Sciatic nerve (tissue), 2 donors: Measurements from ENCODE around the gene PA2G4. TPM values are rescaled to one million over a fixed set of nuclear protein-coding genes. Genes with fewer than 3 reads are reported as not detected.
"Not testable (repeated sequence)": the region's sequence is repeated elsewhere in the genome, so short reads cannot be mapped to it uniquely, and the experiment has no call there.

ENCODE experiments used
- ATAC-seq: fragments of 200-7000 bp; cut with Tn5 transposase; one replicate; pipeline ENCODE4 v1.9.1; 2020; ENCODE audit warnings: mild to moderate bottlenecking, moderate library complexity
- DNase-seq: peaks from one replicate; pipeline ENCODE4 v3.0.0-alpha.2; 2020; ENCODE audit warnings: low spot score
- intact Hi-C: fragments of 100-400 bp; cut with DNase I; formaldehyde crosslinking; loops from one replicate; pipeline ENCODE4 v1.14.2; 2022
- total RNA-seq: library from RNA; stranded (reverse); fragmentation: NEBNext Ultra II Directional; extraction: Animal tissue kit (Norgen Biotek cat#: 25700); gene quantifications from one replicate; pipeline ENCODE4 v1.2.1, GENCODE V29; 2021
- donor health status: DM: no; HTN: no; CAD: no.
- donor health status: DM: no; HTN: no; CAD: no.

Gene PA2G4
- 79.6 TPM for total RNA-seq

GRCh38 chr12:56104109-56104814 lies at the start of gene PA2G4:
Gene PA2G4 (plus strand): TSS chr12:56104559. CDS start chr12:56104738, 179 bp downstream.
- intact Hi-C loops, result no loop called here
- DNase-seq, result peak; percentile 97
- ATAC-seq, result peak; percentile 99

- DNase-seq, intact Hi-C loops, ATAC-seq: not testable (repeated sequence)
Observed at GRCh38 chr12:56059964-56060363, 44.4 kb upstream of the PA2G4 start.

- intact Hi-C loops, result no loop called here
- no peak for DNase-seq
- ATAC-seq, result no peak
Observed at GRCh38 chr12:56061982-56062381, 42.4 kb upstream of the PA2G4 start.

- DNase-seq, result no peak
- no peak for ATAC-seq
- intact Hi-C loops, result no loop called here
Observed at GRCh38 chr12:56062996-56063395, 41.4 kb upstream of the PA2G4 start.

- intact Hi-C loops, result no loop called here
- ATAC-seq (no peak), DNase-seq (no peak)
Observed at GRCh38 chr12:56071648-56072047, 32.7 kb upstream of the PA2G4 start.

- intact Hi-C loops, result no loop called here
- DNase-seq (no peak), ATAC-seq (no peak)
Observed at GRCh38 chr12:56074396-56074795, 30.0 kb upstream of the PA2G4 start.

- ATAC-seq, intact Hi-C loops, DNase-seq: not testable (repeated sequence)
Observed at GRCh38 chr12:56077966-56078365, 26.4 kb upstream of the PA2G4 start.

GRCh38 chr12:56078427-56078826 lies 25.9 kb upstream of the PA2G4 start:
- no peak for ATAC-seq
- intact Hi-C loops, result no loop called here
- DNase-seq, result no peak

GRCh38 chr12:56078931-56079722 lies 25.2 kb upstream of the PA2G4 start:
- DNase-seq (peak; percentile 91), ATAC-seq (peak; percentile 85)
- intact Hi-C loops, result no loop called here

GRCh38 chr12:56079723-56080555 lies 24.4 kb upstream of the PA2G4 start, which contains the start of gene ERBB3:
Gene ERBB3 (plus strand): TSS chr12:56080165. CDS start chr12:56080301, 136 bp downstream.
- peak; percentile 83 for ATAC-seq
- intact Hi-C loops, result no loop called here
- DNase-seq, result peak; percentile 83

- intact Hi-C loops, result no loop called here
- DNase-seq (no peak), ATAC-seq (no peak)
Observed at GRCh38 chr12:56080556-56081138, 23.7 kb upstream of the PA2G4 start.

GRCh38 chr12:56081393-56082347 lies 22.7 kb upstream of the PA2G4 start:
- no peak for ATAC-seq
- intact Hi-C loops, result no loop called here
- DNase-seq, result no peak

- intact Hi-C loops, result no loop called here
- no peak for DNase-seq
- ATAC-seq, result no peak
Observed at GRCh38 chr12:56082382-56082781, 22.0 kb upstream of the PA2G4 start.

- ATAC-seq (peak; percentile 42), DNase-seq (peak; percentile 70)
- intact Hi-C loops, result no loop called here
Observed at GRCh38 chr12:56082967-56083366, 21.4 kb upstream of the PA2G4 start.

- intact Hi-C loops, result no loop called here
- ATAC-seq, result no peak
Observed at GRCh38 chr12:56084958-56085543, 19.3 kb upstream of the PA2G4 start.

GRCh38 chr12:56086096-56086495 lies 18.3 kb upstream of the PA2G4 start:
- no peak for ATAC-seq
- no peak for DNase-seq
- intact Hi-C loops, result no loop called here

More at GRCh38 chr12:56084958-56085543, 19.3 kb upstream of the PA2G4 start:
- no peak for DNase-seq

- intact Hi-C loops, result no loop called here
- ATAC-seq, result no peak
- no peak for DNase-seq
Observed at GRCh38 chr12:56086608-56087007, 17.8 kb upstream of the PA2G4 start.

- intact Hi-C loops, result no loop called here
- DNase-seq, result peak; percentile 84
- ATAC-seq, result peak; percentile 71
Observed at GRCh38 chr12:56087220-56087619, 17.1 kb upstream of the PA2G4 start.
